Measurements from ENCODE around the gene PRR7.
A peak's percentile ranks its signal among the peaks of the same experiment; 100 is the strongest.

DNA sequence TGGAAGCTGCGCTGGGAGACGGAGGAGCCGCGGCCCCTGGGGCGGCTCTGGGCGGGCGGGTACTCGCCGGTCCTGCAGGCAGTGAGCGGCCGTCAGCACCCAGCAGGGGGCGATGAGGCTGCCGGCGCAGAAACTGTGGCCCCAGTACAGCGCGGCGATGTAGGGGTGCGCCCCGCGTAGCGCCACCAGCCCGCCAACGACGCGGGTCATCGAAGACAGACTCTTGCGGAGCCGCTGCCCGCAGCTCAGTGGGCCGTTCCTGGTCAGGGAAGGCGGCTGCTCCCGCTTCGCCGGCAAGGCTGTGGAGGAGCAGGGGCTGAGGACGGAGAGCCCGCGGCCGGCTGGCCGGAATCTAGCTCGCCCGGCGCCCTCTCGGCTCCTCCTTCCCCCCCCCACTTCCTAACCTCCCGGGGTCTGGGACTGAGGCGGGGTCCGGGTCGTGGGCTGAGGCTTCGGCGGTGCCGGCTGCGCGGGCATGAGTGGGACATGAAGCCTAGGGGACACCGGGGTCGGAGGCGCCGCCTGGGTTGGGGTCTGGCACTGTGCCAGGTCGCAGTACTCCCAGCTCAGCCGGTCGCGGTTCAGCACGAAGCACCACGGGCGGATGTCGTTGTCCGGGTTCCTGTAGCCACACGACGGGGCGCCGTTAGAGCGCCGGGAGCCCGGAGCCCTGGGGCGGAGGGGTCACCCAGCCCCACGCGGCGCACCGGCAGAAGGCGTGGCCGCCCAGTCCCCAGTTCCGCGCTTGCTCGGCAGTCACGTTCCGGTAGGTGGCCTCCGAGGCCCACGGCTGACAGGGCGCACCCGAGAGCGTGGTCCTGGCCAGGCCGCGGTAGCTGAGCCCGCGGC lies 42.6 kb upstream of the PRR7 start:
- TF ChIP-seq POLR2A (IDR thresholded peaks at IDR 0.05; ENCODE audit: low read depth, low read length) (no peak), FOS (IDR thresholded peaks at IDR 0.05; ENCODE audit: low read depth, low read length) (no peak), SMC3 (IDR thresholded peaks at IDR 0.05; ENCODE audit: low read depth, low read length) (peak; percentile 58), RFX5 (IDR thresholded peaks at IDR 0.05; ENCODE audit: low read depth, low read length) (no peak)
- TF ChIP-seq, protein P1, sequence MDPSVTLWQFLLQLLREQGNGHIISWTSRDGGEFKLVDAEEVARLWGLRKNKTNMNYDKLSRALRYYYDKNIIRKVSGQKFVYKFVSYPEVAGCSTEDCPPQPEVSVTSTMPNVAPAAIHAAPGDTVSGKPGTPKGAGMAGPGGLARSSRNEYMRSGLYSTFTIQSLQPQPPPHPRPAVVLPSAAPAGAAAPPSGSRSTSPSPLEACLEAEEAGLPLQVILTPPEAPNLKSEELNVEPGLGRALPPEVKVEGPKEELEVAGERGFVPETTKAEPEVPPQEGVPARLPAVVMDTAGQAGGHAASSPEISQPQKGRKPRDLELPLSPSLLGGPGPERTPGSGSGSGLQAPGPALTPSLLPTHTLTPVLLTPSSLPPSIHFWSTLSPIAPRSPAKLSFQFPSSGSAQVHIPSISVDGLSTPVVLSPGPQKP (IDR thresholded peaks at IDR 0.05; ENCODE audit: borderline replicate concordance, low read depth, low read length), result no peak
- TF ChIP-seq, protein P2, sequence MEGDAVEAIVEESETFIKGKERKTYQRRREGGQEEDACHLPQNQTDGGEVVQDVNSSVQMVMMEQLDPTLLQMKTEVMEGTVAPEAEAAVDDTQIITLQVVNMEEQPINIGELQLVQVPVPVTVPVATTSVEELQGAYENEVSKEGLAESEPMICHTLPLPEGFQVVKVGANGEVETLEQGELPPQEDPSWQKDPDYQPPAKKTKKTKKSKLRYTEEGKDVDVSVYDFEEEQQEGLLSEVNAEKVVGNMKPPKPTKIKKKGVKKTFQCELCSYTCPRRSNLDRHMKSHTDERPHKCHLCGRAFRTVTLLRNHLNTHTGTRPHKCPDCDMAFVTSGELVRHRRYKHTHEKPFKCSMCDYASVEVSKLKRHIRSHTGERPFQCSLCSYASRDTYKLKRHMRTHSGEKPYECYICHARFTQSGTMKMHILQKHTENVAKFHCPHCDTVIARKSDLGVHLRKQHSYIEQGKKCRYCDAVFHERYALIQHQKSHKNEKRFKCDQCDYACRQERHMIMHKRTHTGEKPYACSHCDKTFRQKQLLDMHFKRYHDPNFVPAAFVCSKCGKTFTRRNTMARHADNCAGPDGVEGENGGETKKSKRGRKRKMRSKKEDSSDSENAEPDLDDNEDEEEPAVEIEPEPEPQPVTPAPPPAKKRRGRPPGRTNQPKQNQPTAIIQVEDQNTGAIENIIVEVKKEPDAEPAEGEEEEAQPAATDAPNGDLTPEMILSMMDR (conservative IDR thresholded peaks at IDR 0.05; ENCODE audit: low read depth, low read length), result peak; percentile 75
- TF ChIP-seq, protein P3, sequence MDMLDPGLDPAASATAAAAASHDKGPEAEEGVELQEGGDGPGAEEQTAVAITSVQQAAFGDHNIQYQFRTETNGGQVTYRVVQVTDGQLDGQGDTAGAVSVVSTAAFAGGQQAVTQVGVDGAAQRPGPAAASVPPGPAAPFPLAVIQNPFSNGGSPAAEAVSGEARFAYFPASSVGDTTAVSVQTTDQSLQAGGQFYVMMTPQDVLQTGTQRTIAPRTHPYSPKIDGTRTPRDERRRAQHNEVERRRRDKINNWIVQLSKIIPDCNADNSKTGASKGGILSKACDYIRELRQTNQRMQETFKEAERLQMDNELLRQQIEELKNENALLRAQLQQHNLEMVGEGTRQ (IDR thresholded peaks at IDR 0.05; ENCODE audit: low read depth, low read length), result no peak

Measured in IMR-90 (cell line).